Lower leg skin (tissue), 3 donors: ENCODE data around the gene EVPLL.
"Not testable (repeated sequence)": the region's sequence is repeated elsewhere in the genome, so short reads cannot be mapped to it uniquely, and the experiment has no call there.

Experiments
- POLR2A ChIP-seq, 2 donors: fragments of 450-650 bp; IDR thresholded peaks; one replicate each; pipeline ENCODE4 v1.6.1; 2016 to 2017; ENCODE audit warnings: antibody characterized with exemption in 2 of 2, mild to moderate bottlenecking in 1 of 2, moderate library complexity in 1 of 2
- TF ChIP-seq, protein P1 (sequence below), 3 donors: fragments of 450-650 bp; IDR thresholded peaks; one replicate each; pipeline ENCODE4 v1.5.1; 2016; ENCODE audit warnings: antibody characterized with exemption in 3 of 3, mild to moderate bottlenecking in 3 of 3, moderate library complexity in 2 of 3

- TF ChIP-seq, protein P1, sequence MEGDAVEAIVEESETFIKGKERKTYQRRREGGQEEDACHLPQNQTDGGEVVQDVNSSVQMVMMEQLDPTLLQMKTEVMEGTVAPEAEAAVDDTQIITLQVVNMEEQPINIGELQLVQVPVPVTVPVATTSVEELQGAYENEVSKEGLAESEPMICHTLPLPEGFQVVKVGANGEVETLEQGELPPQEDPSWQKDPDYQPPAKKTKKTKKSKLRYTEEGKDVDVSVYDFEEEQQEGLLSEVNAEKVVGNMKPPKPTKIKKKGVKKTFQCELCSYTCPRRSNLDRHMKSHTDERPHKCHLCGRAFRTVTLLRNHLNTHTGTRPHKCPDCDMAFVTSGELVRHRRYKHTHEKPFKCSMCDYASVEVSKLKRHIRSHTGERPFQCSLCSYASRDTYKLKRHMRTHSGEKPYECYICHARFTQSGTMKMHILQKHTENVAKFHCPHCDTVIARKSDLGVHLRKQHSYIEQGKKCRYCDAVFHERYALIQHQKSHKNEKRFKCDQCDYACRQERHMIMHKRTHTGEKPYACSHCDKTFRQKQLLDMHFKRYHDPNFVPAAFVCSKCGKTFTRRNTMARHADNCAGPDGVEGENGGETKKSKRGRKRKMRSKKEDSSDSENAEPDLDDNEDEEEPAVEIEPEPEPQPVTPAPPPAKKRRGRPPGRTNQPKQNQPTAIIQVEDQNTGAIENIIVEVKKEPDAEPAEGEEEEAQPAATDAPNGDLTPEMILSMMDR (IDR thresholded peaks at IDR 0.05) = not testable (repeated sequence)
- TF ChIP-seq POLR2A (IDR thresholded peaks at IDR 0.05) = not testable (repeated sequence)
Measured at GRCh38 chr17:18411377-18411864, 33.8 kb downstream of the EVPLL start.
